HG02981 (cell line): ENCODE results near the gene MZB1.
"Not testable (repeated sequence)": the region's sequence is repeated elsewhere in the genome, so short reads cannot be mapped to it uniquely, and the experiment has no call there.

Experiments
- ATAC-seq: cut with Tn5 transposase; IDR thresholded peaks from one replicate; pipeline ENCODE4 v1.9.1; 2021; ENCODE audit warnings: mild to moderate bottlenecking, moderate library complexity; ENCODE audit not compliant: unreplicated experiment

Gene MZB1

GRCh38 chr5:139392678-139393496, 3.2 kb upstream of the MZB1 start:
- ATAC-seq, result peak; percentile 38

- ATAC-seq, result no peak
Observed at GRCh38 chr5:139392324-139392677, 2.6 kb upstream of the MZB1 start.

GRCh38 chr5:139391570-139392323, 2.0 kb upstream of the MZB1 start:
- no peak for ATAC-seq

- ATAC-seq, result no peak
Observed at GRCh38 chr5:139390639-139391569, 1.2 kb upstream of the MZB1 start.

GRCh38 chr5:139388198-139388821, 1.4 kb downstream of the MZB1 start:
- ATAC-seq, result no peak

- no peak for ATAC-seq
Observed at GRCh38 chr5:139387611-139388197, 2.0 kb downstream of the MZB1 start.

- ATAC-seq, result not testable (repeated sequence)
Observed at GRCh38 chr5:139386956-139387355, 2.8 kb downstream of the MZB1 start.

- ATAC-seq, result no peak
Observed at GRCh38 chr5:139386050-139386438, 3.7 kb downstream of the MZB1 start.

GRCh38 chr5:139385061-139386049, 4.4 kb downstream of the MZB1 start:
- ATAC-seq, result no peak

- no peak for ATAC-seq
Observed at GRCh38 chr5:139384591-139385051, 5.1 kb downstream of the MZB1 start.

GRCh38 chr5:139383993-139384590, 5.6 kb downstream of the MZB1 start:
- no peak for ATAC-seq

GRCh38 chr5:139383275-139383992, 6.3 kb downstream of the MZB1 start, which contains the start of gene SLC23A1:
TSS of gene SLC23A1 (minus strand) at chr5:139383297. CDS start at chr5:139383253, 44 bp downstream.
- no peak for ATAC-seq

GRCh38 chr5:139382807-139383206, 6.9 kb downstream of the MZB1 start:
- no peak for ATAC-seq

- no peak for ATAC-seq
Observed at GRCh38 chr5:139381837-139382761, 7.6 kb downstream of the MZB1 start.

GRCh38 chr5:139379626-139380449, 9.9 kb downstream of the MZB1 start:
- ATAC-seq, result no peak

- no peak for ATAC-seq
Observed at GRCh38 chr5:139378941-139379361, 10.8 kb downstream of the MZB1 start.
